ENCODE results near the gene RFX4.

RFX4 gene

DNA sequence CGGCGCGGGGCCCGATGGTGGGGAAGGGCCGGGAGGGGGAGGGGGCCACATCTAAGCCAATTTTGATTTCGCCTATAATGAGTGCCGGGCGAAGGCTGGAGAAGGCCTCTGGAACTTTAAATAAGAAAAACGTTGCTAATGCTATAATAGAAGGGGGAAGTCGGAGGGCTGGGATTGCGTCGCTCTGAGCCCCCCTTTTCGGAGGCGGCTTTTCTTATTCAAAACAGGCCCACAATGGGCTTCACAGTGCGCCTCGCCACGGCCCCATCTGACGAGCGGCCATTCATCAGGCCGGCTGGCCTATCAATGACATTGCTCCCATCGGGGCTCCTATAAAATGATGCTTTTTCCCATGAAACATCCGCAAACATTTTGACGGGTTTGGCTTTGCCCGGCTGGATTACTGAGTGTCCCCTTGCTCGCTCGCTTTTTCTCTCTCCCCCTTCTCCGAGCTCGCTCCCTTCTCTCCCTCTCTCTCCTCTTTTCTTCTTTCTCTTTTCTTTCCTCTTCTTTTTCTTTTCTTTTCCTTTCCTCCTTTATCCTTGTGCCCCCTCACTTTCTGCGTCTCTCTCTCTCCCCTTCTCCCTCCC, at the start of gene RFX4:
RFX4 (plus strand) TSS at position 364 of the 590 bp plus-strand sequence. CDS start 317 bp downstream, outside the sequence.
- Histone ChIP-seq H3K36me3 (ENCODE audit: control insufficient read depth in 2 of 2, insufficient read depth in 2 of 2, low read length in 2 of 2) (no peaks in the 10 kb centered on the region), H3K4me3 (ENCODE audit: low read length in 2 of 2) (peak within 1 kb of the TSS; percentile 54 to 62), H3K4me1 (ENCODE audit: control insufficient read depth in 2 of 2, insufficient read depth in 2 of 2, low read length in 2 of 2) (peaks cover 0 to 3% of the 10 kb centered on the region in 2 donors), H3K27me3 (ENCODE audit: control insufficient read depth in 2 of 2, insufficient read depth in 2 of 2, low read length in 2 of 2) (peaks cover 44 to 70% of the 10 kb centered on the region in 2 donors), H3K9me3 (ENCODE audit: control insufficient read depth in 2 of 2, low read length in 2 of 2) (no peaks in the 10 kb centered on the region), H3K9ac (ENCODE audit: low read depth in 1 of 2, low read length in 2 of 2) (no peak within 1 kb of the TSS), H3K27ac (ENCODE audit: low read depth in 2 of 2, low read length in 2 of 2) (no peak within 1 kb of the TSS)

DNA sequence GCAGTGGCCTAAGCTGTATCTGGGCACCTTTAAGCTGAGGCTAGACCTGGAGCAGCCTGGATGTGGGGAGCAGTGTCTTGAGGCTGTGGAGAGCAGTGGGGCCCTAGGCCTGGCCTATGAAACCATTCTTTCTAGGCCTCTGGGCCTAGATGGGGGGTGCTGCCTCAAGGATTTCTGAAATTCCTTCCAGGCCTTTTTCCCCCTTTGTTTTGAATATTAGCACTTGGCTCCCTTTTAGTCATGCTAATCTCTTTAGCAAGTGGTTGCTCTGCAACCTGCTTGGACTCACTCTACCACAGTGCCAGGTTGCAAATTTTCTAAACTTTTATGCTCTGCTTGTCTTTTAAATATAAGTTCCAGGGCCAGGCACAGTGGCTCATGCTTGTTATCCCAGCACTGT, 41.6 kb upstream of the RFX4 start:
- Histone ChIP-seq H3K9me3 (ENCODE audit: control insufficient read depth in 2 of 2, low read length in 2 of 2) (no peaks in the 10 kb centered on the region), H3K9ac (ENCODE audit: low read depth in 1 of 2, low read length in 2 of 2) (no peak overlapping the region), H3K4me1 (ENCODE audit: control insufficient read depth in 2 of 2, insufficient read depth in 2 of 2, low read length in 2 of 2) (no peaks in the 10 kb centered on the region), H3K27me3 (ENCODE audit: control insufficient read depth in 2 of 2, insufficient read depth in 2 of 2, low read length in 2 of 2) (no peaks in the 10 kb centered on the region), H3K27ac (ENCODE audit: low read depth in 2 of 2, low read length in 2 of 2) (no peak overlapping the region), H3K36me3 (ENCODE audit: control insufficient read depth in 2 of 2, insufficient read depth in 2 of 2, low read length in 2 of 2) (no peaks in the 10 kb centered on the region), H3K4me3 (ENCODE audit: low read length in 2 of 2) (no peak overlapping the region)

DNA sequence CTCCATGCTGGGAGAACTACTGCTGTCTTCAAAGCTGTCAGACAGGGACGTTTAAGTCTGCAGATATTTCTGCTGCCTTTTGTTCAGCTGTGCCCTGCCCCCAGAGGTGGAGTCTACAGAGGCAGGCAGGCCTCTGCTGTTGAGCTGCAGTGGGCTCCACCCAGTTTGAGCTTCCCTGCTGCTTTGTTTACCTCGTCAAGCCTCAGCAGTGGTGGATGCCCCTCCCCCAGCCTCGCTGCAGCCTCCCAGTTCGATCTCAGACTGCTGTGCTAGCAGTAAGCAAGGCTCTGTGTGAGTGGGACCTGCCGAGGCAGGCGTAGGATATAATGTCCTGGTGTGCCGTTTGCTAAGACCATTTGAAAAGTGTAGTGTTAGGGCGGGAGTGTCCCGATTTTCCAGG, 31.4 kb upstream of the RFX4 start:
- Histone ChIP-seq H3K27me3 (ENCODE audit: control insufficient read depth in 2 of 2, insufficient read depth in 2 of 2, low read length in 2 of 2) (no peaks in the 10 kb centered on the region), H3K4me1 (ENCODE audit: control insufficient read depth in 2 of 2, insufficient read depth in 2 of 2, low read length in 2 of 2) (no peaks in the 10 kb centered on the region), H3K9ac (ENCODE audit: low read depth in 1 of 2, low read length in 2 of 2) (no peak overlapping the region), H3K4me3 (ENCODE audit: low read length in 2 of 2) (no peak overlapping the region), H3K36me3 (ENCODE audit: control insufficient read depth in 2 of 2, insufficient read depth in 2 of 2, low read length in 2 of 2) (no peaks in the 10 kb centered on the region), H3K27ac (ENCODE audit: low read depth in 2 of 2, low read length in 2 of 2) (no peak overlapping the region), H3K9me3 (ENCODE audit: control insufficient read depth in 2 of 2, low read length in 2 of 2) (no peaks in the 10 kb centered on the region)

DNA sequence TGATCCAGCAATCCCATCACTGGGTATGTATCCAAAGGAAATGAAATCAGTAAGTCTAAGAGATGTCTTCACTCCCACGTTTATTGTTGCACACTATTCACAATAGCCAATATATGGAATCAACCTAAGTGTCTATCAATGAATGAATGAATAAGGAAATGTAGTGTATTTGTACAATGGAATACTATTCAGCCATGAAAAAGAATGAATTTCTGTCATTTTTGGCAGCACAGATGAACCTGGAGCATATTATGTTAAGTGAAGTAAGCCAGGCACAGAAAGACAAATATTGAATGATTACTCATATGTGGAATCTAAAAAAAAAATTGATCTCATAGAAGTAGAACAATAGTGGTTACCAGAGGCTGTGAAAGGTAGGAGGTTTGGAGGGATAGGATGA, 30.6 kb upstream of the RFX4 start:
- H3K9ac ChIP-seq (ENCODE audit: low read depth in 1 of 2, low read length in 2 of 2): no peak overlapping the region
- no peak overlapping the region for H3K27ac ChIP-seq (ENCODE audit: low read depth in 2 of 2, low read length in 2 of 2)
- H3K4me3 ChIP-seq (ENCODE audit: low read length in 2 of 2): no peak overlapping the region

GRCh38 chr12:106564678-106565329, 18.0 kb upstream of the RFX4 start:
- Histone ChIP-seq H3K9me3 (ENCODE audit: control insufficient read depth in 2 of 2, low read length in 2 of 2) (peaks cover 0 to 5% of the 10 kb centered on the region in 2 donors), H3K9ac (ENCODE audit: low read depth in 1 of 2, low read length in 2 of 2) (no peak overlapping the region), H3K36me3 (ENCODE audit: control insufficient read depth in 2 of 2, insufficient read depth in 2 of 2, low read length in 2 of 2) (no peaks in the 10 kb centered on the region), H3K4me3 (ENCODE audit: low read length in 2 of 2) (no peak overlapping the region), H3K27ac (ENCODE audit: low read depth in 2 of 2, low read length in 2 of 2) (no peak overlapping the region), H3K27me3 (ENCODE audit: control insufficient read depth in 2 of 2, insufficient read depth in 2 of 2, low read length in 2 of 2) (peaks cover 0 to 4% of the 10 kb centered on the region in 2 donors), H3K4me1 (ENCODE audit: control insufficient read depth in 2 of 2, insufficient read depth in 2 of 2, low read length in 2 of 2) (no peaks in the 10 kb centered on the region)

More for the DNA sequence above, 30.6 kb upstream of the RFX4 start:
- H3K4me1 ChIP-seq (ENCODE audit: control insufficient read depth in 2 of 2, insufficient read depth in 2 of 2, low read length in 2 of 2): no peaks in the 10 kb centered on the region
- no peaks in the 10 kb centered on the region for H3K27me3 ChIP-seq (ENCODE audit: control insufficient read depth in 2 of 2, insufficient read depth in 2 of 2, low read length in 2 of 2)
- no peaks in the 10 kb centered on the region for H3K9me3 ChIP-seq (ENCODE audit: control insufficient read depth in 2 of 2, low read length in 2 of 2)
- no peaks in the 10 kb centered on the region for H3K36me3 ChIP-seq (ENCODE audit: control insufficient read depth in 2 of 2, insufficient read depth in 2 of 2, low read length in 2 of 2)

DNA sequence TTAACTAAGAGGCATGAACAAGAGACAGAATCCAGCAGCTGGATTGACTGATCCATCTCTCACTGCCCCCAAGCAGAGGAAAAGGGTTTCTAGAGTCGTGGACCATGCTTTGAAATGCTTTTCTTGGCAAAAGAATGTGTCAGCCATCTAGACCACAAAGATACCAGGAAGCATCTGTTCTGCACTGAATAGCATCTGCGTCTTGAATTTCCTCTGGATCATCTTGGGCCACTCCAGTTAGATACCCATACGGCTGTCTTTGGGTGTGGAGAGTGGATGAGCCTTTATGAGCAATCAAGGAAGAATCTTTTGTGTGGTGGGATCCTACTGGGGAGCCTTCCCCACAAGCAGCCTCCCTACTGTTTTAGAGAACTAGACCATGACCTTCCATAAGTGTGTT, 16.0 kb upstream of the RFX4 start:
- no peaks in the 10 kb centered on the region for H3K36me3 ChIP-seq (ENCODE audit: control insufficient read depth in 2 of 2, insufficient read depth in 2 of 2, low read length in 2 of 2)
- H3K4me1 ChIP-seq (ENCODE audit: control insufficient read depth in 2 of 2, insufficient read depth in 2 of 2, low read length in 2 of 2): no peaks in the 10 kb centered on the region
- H3K4me3 ChIP-seq (ENCODE audit: low read length in 2 of 2): no peak overlapping the region
- H3K9me3 ChIP-seq (ENCODE audit: control insufficient read depth in 2 of 2, low read length in 2 of 2): no peaks in the 10 kb centered on the region
- H3K27ac ChIP-seq (ENCODE audit: low read depth in 2 of 2, low read length in 2 of 2): no peak overlapping the region
- H3K9ac ChIP-seq (ENCODE audit: low read depth in 1 of 2, low read length in 2 of 2): no peak overlapping the region
- H3K27me3 ChIP-seq (ENCODE audit: control insufficient read depth in 2 of 2, insufficient read depth in 2 of 2, low read length in 2 of 2): peaks cover 0 to 4% of the 10 kb centered on the region in 2 donors

- Histone ChIP-seq H3K9me3 (ENCODE audit: control insufficient read depth in 2 of 2, low read length in 2 of 2) (no peaks in the 10 kb centered on the region), H3K27me3 (ENCODE audit: control insufficient read depth in 2 of 2, insufficient read depth in 2 of 2, low read length in 2 of 2) (peaks cover 0 to 6% of the 10 kb centered on the region in 2 donors), H3K4me1 (ENCODE audit: control insufficient read depth in 2 of 2, insufficient read depth in 2 of 2, low read length in 2 of 2) (no peaks in the 10 kb centered on the region), H3K9ac (ENCODE audit: low read depth in 1 of 2, low read length in 2 of 2) (no peak overlapping the region), H3K4me3 (ENCODE audit: low read length in 2 of 2) (no peak overlapping the region), H3K27ac (ENCODE audit: low read depth in 2 of 2, low read length in 2 of 2) (no peak overlapping the region), H3K36me3 (ENCODE audit: control insufficient read depth in 2 of 2, insufficient read depth in 2 of 2, low read length in 2 of 2) (no peaks in the 10 kb centered on the region)
Measured at GRCh38 chr12:106573239-106573638, 9.6 kb upstream of the RFX4 start.

- H3K9ac ChIP-seq (ENCODE audit: low read depth in 1 of 2, low read length in 2 of 2): no peak overlapping the region
- no peak overlapping the region for H3K27ac ChIP-seq (ENCODE audit: low read depth in 2 of 2, low read length in 2 of 2)
- H3K9me3 ChIP-seq (ENCODE audit: control insufficient read depth in 2 of 2, low read length in 2 of 2): no peaks in the 10 kb centered on the region
- H3K27me3 ChIP-seq (ENCODE audit: control insufficient read depth in 2 of 2, insufficient read depth in 2 of 2, low read length in 2 of 2): peaks cover 15 to 26% of the 10 kb centered on the region in 2 donors
- no peaks in the 10 kb centered on the region for H3K4me1 ChIP-seq (ENCODE audit: control insufficient read depth in 2 of 2, insufficient read depth in 2 of 2, low read length in 2 of 2)
- no peaks in the 10 kb centered on the region for H3K36me3 ChIP-seq (ENCODE audit: control insufficient read depth in 2 of 2, insufficient read depth in 2 of 2, low read length in 2 of 2)
- H3K4me3 ChIP-seq (ENCODE audit: low read length in 2 of 2): no peak overlapping the region
Measured at GRCh38 chr12:106576848-106577247, 6.0 kb upstream of the RFX4 start.

DNA sequence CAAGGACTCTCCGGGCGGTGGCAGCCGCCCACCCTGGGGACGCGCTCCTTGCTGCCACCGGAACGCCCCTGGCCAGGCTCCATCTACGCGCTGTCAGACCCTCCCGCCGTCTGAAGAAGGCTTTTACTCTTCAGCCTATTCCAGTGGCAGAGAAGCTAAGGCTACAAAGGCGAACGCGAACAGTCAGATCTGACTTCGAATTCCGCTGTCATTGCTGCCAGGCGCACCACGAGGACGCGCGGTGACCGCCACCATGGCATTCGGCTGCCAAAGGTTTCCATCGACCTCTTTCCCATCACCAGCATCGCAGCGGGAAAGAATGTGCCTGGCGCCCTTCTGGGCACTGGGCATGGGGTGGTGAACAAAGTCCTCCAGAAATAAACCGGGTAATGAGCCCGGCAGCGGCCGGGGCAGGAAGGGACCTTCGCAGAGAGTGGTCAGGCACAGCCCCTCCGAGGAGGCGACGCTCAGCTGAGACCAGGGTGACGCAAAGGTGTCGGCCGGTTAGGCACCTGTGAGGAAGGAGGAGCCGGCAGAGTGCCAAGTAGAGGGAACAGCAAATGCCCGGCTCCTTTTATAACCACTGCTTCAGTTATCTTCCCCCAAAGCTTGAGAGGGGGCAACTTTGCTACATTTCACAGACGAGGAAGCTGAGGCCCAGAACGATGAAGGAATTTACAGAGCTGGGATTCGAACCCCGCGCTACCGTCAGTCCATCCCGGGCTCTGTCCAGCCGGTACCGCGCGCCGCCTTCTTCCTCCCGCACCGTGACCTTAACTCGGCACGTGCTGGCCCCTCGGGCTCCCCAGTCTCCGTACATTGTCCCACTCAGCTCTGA, 1.9 kb upstream of the RFX4 start:
- H3K9ac ChIP-seq (ENCODE audit: low read depth in 1 of 2, low read length in 2 of 2): no peak overlapping the region
- peaks cover 39 to 61% of the 10 kb centered on the region in 2 donors for H3K27me3 ChIP-seq (ENCODE audit: control insufficient read depth in 2 of 2, insufficient read depth in 2 of 2, low read length in 2 of 2)
- no peak overlapping the region for H3K4me3 ChIP-seq (ENCODE audit: low read length in 2 of 2)

More for the DNA sequence above, 1.9 kb upstream of the RFX4 start:
- H3K9me3 ChIP-seq (ENCODE audit: control insufficient read depth in 2 of 2, low read length in 2 of 2): no peaks in the 10 kb centered on the region
- H3K4me1 ChIP-seq (ENCODE audit: control insufficient read depth in 2 of 2, insufficient read depth in 2 of 2, low read length in 2 of 2): peaks cover 0 to 3% of the 10 kb centered on the region in 2 donors
- H3K27ac ChIP-seq (ENCODE audit: low read depth in 2 of 2, low read length in 2 of 2): no peak overlapping the region
- H3K36me3 ChIP-seq (ENCODE audit: control insufficient read depth in 2 of 2, insufficient read depth in 2 of 2, low read length in 2 of 2): no peaks in the 10 kb centered on the region
